ENCODE data around the gene SYNRG.
"Not testable (repeated sequence)": the region's sequence is repeated elsewhere in the genome, so short reads cannot be mapped to it uniquely, and the experiment has no call there.

SYNRG gene, protein sequence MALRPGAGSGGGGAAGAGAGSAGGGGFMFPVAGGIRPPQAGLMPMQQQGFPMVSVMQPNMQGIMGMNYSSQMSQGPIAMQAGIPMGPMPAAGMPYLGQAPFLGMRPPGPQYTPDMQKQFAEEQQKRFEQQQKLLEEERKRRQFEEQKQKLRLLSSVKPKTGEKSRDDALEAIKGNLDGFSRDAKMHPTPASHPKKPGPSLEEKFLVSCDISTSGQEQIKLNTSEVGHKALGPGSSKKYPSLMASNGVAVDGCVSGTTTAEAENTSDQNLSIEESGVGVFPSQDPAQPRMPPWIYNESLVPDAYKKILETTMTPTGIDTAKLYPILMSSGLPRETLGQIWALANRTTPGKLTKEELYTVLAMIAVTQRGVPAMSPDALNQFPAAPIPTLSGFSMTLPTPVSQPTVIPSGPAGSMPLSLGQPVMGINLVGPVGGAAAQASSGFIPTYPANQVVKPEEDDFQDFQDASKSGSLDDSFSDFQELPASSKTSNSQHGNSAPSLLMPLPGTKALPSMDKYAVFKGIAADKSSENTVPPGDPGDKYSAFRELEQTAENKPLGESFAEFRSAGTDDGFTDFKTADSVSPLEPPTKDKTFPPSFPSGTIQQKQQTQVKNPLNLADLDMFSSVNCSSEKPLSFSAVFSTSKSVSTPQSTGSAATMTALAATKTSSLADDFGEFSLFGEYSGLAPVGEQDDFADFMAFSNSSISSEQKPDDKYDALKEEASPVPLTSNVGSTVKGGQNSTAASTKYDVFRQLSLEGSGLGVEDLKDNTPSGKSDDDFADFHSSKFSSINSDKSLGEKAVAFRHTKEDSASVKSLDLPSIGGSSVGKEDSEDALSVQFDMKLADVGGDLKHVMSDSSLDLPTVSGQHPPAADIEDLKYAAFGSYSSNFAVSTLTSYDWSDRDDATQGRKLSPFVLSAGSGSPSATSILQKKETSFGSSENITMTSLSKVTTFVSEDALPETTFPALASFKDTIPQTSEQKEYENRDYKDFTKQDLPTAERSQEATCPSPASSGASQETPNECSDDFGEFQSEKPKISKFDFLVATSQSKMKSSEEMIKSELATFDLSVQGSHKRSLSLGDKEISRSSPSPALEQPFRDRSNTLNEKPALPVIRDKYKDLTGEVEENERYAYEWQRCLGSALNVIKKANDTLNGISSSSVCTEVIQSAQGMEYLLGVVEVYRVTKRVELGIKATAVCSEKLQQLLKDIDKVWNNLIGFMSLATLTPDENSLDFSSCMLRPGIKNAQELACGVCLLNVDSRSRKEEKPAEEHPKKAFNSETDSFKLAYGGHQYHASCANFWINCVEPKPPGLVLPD (N-terminal part only)

DNA sequence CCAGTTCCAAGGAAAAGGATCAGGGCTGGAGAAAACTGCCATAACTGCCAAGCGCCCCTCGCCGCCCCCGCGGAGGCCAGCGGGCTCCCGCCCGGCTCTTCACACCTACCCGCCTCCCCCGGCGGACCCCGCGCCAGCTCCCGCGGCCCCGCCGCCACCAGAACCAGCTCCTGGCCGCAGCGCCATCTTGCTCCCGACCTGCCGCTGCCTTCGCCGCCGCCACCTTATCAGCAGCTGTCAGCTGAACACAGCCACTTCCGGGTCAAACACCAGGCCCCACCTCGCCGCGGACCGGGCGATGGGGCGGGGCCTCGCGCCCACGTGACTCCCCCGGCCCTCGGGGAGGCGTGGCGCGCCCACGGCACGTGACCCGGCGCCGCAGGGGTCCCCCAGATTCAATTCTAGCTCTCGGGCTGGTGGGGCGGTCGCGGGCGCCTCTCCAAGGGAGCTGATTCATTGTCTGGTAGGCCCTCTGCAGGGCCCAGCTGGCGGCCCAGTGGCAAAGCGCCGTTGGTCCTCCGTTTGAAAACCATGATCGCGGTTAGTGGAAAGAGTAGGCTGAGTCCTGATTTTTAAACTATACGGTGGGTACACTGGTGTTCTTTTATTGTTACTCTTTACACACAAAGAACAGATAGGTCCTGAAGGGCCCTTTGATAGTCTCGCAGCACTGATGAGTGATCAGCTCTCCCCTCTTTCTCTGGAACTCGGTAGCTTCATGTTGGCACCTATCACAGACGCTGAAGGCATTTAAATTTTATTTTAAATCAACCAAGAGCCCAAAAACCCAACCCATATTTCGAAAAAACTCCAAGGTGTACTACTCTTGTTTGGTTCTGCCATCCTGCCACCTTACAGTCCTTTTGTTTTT is at the start of gene SYNRG:
Gene SYNRG, minus strand, starts transcription at position 249 of the 871 bp plus-strand sequence. Its CDS starts 63 bp downstream, at position 186.
- peak; percentile 86 to 91 for DNase-seq

DNA sequence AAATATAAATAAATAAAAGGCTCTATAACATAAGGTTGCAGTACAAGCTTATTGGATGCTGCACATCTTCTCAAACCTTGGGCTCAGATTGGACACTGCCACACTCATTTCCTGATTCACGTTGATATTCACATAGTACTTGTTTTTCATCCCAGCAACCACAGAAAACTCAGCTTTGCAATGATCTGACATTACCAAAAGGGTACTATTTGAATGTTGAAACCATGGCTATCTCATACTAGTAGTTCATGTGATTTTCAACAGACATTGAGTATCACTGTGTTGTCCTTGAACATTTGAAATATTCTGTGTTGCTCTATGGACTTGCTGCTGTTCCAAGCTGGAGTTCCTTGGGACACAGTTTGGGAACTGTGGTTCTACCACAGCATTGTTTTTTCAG is 48.0 kb upstream of the SYNRG start:
- no peak for DNase-seq

DNA sequence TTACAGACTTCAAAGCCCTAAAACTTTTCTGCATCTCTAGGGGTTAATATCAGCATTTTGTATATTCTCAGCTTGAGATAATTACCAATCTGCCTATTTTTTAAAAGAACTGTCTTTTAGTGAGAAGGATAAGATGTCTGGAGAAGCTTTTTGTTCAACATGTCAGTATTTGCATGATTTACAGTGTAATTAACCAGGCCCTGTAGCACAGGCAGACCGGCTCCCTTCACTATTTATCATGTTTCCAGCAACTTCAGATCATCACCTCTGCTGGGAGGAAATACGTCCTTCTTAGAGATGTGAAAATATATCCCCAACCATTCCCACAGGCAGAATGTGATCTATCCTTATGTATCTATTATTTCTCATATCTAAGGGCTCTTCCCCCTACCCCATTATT is 42.6 kb upstream of the SYNRG start:
- DNase-seq = no peak

DNA sequence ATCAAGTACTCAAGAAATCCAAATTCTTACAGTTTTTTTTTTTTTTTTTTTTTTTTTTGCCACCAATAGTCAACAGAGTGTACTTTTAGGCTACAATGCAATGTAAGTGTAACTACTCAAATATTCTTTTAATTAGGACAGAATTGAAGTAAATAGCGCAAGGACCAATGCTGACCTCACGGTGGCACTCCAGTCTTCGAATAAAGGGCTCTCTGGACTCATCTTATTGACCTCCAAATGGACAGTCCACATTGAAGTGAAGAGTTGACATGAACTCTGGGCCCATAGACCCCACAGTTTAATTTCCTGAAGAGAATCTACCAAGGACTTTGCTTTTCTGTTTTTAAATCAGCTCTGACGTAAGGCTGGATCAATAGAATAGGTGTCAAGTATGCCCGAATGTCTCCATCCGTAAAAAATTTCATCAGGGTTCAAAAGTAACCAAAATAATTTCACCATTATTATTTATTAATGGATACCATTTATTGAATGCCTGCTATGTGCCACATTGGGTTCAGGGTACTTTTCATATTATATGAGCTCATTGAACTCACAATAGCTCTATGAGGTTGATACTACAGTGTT is 41.3 kb upstream of the SYNRG start:
- peak; percentile 38 to 61 for DNase-seq

DNA sequence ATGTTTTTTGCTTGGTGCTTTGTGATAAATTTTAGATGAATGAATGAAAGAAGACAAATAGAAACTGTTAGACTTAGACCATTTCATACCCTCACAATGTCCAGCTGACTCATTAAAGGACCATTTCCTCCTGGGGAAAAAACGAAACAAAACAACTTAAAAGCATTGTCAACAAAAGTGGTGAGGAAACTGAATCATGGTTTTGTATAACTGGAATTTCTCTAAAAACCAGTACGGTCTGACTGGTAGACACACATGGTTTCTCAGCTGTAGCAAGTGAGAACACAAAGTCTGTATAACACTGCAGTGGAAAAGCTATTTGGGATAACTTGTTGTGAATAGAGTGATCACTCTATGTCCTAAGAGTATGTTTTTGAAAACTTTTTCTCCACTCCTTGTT is 39.3 kb upstream of the SYNRG start:
- peak; percentile 73 to 82 for DNase-seq

DNA sequence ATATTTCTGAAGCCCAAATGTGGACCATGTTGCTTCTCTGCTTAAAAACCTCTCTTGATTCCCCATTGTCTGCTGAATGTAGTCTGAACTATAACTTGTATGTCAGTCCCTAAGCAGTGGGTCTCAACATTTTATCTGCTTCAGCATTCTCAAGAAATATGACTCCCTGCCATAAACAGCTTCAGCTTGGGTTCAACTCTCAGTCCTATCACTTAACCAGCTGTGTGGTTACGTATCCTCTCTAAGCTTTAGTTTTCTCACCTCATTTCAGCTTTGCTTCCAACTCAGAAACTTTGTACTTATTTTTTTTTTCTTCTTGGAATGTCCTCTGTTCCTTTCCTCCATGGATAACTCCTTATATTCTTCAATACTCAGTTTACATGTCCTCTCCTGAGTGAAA is 38.6 kb upstream of the SYNRG start:
- DNase-seq = no peak

DNA sequence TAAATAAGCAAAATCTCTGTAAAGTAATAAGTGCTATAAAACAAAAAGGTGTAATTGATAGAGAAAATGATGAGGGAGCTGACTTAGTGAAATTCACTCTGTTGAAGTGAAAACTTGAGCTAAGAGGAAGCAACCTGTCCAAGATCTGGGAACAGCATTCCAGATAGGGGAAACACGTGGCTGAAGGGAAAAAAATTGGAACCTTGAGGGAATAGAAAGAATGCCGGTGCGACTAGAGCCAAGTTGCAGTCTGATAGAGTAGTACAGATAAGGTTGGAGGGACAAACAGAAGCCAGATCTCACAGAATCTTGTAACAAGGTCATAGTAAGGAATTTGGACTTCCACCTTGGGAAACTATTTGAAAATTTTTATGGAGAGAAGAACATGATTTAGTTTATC is 34.7 kb upstream of the SYNRG start:
- no peak for DNase-seq

DNA sequence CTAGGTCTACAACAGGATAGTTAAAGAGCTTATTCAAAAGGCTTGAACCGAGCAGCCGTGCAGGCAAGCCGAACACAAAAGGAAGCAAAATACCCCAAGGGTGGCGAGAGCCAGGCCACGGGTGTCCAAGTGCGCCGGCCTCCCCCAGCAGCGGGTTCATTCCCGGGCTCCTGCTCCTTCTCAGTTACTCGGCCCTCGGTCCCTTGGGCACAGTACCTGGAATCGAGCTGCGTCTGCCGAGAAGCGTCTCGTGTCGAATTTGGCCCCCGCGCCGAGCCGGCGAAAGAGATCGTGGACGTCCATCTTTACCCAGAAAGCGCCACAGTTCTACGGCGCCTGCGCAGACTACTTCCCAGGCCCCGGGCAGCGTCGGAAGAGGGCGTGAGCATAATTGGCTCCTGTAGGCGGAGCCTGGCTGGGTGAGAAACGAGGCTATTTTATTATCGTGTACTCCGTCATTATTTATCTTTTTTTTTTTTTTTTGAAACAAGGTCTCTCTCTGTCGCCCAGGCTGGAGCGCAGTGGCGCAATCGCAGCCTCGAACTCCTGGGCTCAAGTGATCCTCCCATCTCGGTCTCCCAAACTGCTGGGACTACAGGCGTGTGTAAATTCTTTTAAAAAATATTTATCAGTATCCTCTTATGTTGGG is 34.0 kb upstream of the SYNRG start, which contains the start of gene DDX52:
Gene DDX52, minus strand, starts transcription at position 329 of the 649 bp plus-strand sequence. Its CDS starts 26 bp downstream, at position 303.
- peak; percentile 90 to 95 for DNase-seq

DNA sequence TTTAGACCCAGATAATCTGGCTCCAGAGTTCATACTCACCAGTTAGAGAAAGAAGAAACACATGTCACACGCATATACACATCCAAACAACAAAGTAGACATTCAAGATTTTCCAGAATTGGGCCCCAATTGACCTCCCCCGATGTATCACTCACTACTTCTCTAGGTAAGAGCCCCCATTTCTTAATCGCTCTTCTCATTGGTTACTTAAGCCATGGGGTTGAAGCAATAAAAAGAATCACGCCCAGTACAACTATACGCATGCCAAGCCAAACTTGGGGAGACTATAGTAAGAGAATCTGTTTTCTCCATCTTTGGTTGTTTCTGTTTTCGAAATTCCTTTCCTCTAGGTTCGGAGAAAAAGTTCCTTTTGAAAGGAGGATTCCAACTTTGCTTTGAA is 33.5 kb upstream of the SYNRG start:
- DNase-seq = peak; percentile 43 to 51

DNA sequence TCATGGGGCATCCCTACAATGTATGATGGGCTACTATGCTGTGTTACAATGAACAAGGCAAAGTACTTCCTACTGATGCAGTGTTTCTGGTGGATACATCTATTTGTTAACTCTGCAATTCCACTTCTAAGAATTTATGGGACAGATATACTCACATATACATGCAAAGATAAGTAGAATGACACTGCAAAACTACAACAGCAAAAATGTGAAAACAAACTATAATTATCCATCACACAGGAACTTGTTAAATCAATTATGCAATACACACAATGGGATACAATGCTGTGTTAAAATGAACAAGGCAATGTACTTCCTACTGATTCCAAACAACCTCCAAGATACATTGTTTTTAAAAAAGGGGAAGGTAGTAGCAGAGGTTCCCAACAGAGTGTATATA is 30.8 kb upstream of the SYNRG start:
- DNase-seq = no peak

DNA sequence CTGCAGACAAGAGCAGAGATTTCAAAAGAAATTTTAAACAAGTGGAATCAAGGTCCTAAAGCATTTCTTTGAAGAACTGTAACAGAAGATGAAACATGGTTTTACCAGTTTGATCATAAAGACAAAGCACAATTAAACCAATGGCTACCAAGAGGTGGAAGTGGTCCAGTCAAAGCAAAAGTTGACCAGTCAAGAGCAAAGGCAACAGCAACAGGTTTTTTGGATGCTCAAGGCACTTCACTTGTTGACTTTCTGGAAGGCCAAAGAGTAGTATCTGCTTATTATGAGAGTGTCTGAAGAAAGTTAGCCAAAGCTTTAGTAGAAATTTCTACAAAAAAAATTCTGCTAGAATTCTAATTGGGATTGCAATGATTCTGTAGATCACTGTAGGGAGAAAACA is 28.7 kb upstream of the SYNRG start:
- DNase-seq = no peak

DNA sequence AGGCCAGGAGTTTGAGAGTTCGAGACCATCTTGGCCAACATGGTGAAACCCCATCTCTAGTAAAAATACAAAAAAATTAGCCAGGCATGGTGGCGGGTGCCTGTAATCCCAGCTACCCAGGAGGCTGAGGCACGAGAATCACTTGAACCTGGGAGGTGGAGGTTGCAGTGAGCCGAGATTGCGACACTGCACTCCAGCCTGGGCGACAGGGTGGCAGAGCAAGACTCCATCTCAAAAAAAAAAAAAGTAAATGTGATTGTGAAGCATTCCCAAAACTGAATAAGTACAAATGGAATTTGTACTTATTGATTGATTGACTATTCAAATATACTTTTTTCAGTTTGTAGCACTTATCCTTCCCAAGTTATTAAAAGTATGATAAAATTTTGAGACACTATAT is 7.2 kb upstream of the SYNRG start:
- not testable (repeated sequence) for DNase-seq

DNA sequence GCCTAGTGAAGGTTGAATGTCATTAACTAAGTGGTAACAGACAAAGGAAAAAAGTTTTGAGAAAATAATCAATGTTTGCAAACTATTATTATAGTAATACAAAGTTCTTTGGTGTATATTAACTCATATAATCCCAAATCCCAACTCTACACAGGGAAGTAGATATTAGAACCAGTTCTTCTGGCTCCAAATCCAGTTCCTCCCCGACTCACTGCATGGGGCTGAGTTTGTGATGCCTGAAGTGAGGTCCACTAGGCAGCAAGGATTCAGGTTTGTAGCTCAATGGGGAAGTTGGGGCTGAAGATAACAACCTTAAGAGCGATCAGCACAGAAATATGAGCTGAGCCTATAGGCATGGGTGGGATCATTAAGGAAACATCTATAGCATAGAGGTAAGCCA is 5.6 kb upstream of the SYNRG start:
- DNase-seq = no peak

DNA sequence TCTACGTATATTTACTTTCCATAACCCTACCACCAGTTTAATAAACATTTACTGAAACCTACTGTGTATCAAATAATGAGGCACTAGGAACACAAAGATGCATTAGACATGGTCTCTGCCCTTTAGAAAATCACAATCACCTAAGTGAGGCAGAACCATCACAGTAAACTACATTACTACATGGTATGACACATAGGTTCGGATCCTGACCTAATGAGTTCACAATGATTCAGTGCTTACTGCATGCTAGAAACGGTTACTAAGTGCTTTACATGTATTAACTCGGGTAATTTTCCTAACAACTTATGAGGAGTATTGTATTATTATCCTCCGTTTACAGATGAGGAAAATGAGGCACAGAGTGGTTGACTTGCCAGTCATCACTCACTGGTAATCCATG is 5.2 kb upstream of the SYNRG start:
- DNase-seq = no peak

DNA sequence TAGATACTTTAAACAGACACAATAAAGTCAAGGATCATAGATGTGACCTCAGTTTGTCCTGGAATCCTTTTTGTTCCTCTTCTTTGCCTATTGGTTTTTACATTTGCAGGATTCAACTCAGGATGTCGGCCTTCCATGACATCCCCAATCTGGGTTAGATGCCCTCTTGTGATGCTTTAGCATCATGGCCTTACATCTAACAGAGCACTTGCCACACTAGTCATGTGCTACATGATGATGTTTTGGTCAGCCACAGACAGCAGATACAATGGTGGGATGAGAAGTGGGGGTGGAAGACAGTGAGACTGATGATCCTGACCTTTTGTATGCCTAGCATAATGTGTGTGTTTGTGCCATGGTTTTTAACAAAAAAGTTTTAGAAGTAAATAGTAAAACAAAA is 1.8 kb upstream of the SYNRG start:
- DNase-seq = peak; percentile 36 to 83

DNA sequence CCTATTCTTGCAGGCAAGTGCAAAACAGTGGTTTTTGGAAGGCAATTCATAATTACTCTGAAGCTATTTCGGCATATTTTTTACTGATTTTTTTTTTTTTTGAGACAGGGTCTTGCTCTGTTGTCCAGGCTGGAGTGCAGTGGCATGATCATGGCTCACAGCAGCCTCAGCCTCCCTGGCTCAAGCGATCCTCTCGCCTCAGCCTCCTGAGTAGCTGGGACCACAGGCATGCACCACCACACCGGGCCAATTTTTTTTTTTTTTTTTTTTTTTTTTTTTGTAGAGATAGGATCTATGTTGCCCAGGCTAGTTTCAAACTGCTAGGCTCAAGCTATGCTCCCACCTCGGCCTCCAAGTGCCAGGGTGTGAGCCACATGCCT is 813 bp upstream of the SYNRG start:
- not testable (repeated sequence) for DNase-seq

DNA sequence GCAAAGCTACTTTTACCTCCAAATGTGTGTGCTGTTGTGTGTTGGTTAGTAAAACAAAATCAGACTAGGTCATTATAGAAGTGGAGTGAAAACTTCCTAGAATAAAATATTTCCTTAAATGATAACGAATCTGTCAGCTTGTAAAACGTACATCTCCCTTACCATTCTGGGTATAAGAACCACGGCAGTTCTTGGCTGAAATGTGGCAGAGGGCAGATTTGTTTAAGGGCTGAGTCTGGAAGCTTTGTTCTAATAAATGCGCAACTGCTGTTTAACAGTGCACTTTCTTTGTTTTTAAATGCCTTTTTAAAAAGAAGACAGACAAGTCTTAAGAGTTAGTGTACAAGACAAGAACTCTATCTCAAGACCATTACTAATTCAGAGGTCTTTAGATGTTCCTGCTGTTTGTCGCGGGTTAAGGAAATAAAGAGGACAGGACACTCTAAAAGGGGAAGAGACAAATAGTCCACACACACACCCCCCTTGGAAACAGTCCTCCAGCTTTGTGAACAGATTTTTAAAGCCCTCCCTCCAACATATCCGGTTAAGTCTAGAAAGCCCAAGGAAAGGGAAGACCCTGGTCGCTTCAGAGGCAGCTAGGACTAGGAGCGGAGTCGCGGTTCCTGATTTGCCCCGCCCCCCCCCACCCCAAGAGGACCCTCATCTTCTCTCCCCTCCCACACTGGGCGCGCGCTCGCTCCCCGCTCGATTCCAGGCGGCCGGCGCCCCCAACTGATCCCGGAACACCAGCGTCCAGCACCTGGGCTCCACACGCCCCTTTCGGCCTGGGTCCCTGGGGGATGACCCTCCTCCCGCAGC is 658 bp downstream of the SYNRG start:
- DNase-seq = peak; percentile 44

DNA sequence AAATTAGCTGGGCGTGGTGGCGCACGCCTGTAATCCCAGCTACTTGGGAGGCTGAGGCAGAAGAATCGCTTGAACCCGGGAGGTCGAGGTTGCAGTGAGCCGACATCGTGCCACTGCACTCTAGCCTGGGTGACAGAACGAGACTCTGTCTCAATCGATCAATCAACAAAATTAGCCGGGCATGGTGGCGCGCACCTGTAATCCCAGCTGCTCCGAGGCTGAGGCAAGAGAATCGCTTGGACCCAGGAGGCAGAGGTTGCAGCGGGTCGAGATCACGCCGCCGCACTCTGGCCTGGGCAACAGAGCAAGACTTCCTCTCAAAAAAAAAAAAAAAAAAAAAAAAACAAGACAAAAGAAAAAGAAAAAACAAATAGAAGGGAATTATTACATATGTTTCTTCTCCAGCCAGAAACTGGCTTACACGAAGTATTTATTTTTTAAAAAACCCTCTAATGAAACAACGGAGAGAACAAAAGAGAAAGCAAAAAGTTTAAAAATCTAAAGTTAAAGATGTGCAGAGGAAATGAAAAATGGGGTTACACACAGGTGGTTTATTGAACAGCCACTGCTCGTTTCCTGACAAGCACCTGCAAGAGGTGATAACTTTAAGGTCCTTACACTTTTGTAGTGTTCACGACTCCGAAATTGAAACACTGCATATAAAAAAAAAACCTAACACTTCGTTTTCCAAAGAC is 1.4 kb downstream of the SYNRG start:
- DNase-seq = no peak

DNA sequence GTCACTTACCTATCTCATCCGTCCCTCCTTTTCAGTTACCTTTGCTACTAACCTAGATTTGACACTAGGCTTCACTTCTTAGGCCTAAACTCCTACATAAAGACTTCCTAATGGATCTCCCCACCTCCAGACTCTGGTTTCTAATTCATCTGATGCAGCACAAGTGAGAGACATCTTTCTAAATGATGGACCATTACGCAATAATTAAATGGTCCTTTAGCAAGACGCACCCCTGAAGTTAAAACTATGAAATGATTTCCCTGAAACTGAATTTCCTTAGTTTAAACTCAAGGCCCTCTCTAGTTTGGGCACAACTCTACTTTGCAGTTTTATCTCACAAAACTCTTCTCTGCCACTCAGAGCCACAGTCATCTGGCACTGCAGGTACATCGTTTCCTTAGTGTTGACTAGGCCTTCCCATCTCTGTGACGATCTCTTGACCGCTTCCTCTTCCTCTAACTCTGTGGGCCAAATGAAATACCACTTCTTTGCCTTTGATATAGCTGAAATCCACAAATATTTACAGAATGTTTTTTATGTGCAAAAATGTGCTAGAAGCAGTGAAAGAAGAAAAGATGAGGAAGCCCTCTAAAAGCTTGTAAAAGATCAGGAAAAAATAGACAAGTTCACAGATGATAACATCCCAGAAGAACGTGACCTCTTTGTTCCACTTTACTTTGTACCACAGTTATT is 3.3 kb downstream of the SYNRG start:
- peak in 1 of 2 donors; percentile 15 for DNase-seq

Measured in inflammatory macrophage treated with lipopolysaccharide for 1 hour (primary cell).